ENCODE measurements around the gene COIL. TPM values are rescaled to one million over a fixed set of nuclear protein-coding genes. Genes with fewer than 3 reads are reported as not detected.

COIL gene
- total RNA-seq, 1 donor from 2014 or later, result 4.8 TPM

DNA sequence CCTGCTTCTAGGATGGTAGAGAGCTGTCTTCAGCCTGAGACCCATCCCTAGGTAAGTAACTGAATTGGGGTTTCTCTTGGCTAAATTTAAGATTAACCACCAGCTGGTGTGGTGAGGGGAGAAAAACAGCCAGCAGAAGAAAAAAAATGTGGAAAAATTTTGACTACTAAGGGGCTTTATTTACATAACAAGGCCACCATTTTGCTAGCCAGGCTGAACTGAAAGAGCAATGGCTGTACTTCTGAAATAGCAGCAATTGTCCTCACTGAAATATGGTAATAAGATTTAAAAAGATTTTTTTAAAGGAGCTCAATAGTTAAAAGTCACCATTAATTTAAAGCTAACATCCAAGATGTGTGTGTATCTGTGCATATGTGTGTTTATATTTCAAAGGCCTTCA, 34.6 kb downstream of the COIL start:
- intact Hi-C loops (cut with DNase I), result no loop called here
- no peak overlapping the region for H3K27ac ChIP-seq
- no peaks in the 10 kb centered on the region for H3K4me1 ChIP-seq
- TF ChIP-seq, protein P1, sequence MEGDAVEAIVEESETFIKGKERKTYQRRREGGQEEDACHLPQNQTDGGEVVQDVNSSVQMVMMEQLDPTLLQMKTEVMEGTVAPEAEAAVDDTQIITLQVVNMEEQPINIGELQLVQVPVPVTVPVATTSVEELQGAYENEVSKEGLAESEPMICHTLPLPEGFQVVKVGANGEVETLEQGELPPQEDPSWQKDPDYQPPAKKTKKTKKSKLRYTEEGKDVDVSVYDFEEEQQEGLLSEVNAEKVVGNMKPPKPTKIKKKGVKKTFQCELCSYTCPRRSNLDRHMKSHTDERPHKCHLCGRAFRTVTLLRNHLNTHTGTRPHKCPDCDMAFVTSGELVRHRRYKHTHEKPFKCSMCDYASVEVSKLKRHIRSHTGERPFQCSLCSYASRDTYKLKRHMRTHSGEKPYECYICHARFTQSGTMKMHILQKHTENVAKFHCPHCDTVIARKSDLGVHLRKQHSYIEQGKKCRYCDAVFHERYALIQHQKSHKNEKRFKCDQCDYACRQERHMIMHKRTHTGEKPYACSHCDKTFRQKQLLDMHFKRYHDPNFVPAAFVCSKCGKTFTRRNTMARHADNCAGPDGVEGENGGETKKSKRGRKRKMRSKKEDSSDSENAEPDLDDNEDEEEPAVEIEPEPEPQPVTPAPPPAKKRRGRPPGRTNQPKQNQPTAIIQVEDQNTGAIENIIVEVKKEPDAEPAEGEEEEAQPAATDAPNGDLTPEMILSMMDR (IDR thresholded peaks at IDR 0.05), result no peak
- no peaks in the 10 kb centered on the region for H3K9me3 ChIP-seq
- no peak overlapping the region for H3K4me3 ChIP-seq
- no peaks in the 10 kb centered on the region for H3K36me3 ChIP-seq
- H3K27me3 ChIP-seq, result no peaks in the 10 kb centered on the region
- DNase-seq (ENCODE audit: low spot score in 2 of 2), result no peak

DNA sequence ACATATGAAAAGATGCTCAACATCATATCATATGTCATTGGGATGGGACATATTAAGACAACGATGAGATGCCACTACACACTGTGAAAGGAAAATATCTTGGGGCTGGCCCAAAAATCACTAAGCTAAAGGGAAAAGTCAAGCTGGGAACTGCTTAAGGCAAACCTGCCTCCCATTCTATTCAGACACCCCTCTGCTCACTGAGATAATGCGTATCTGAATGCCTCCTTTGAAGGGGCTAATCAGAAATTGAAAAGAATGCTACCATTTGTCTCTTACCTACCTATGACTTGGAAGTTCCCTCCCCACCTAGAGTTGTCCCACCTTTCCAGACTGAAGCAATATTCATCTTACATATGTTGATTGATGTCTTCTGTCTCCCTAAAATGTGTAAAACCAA, 35.8 kb downstream of the COIL start:
- TF ChIP-seq, protein P1 (IDR thresholded peaks at IDR 0.05), result no peak
- Histone ChIP-seq H3K36me3 (no peaks in the 10 kb centered on the region), H3K27me3 (no peaks in the 10 kb centered on the region), H3K27ac (no peak overlapping the region), H3K4me3 (no peak overlapping the region), H3K4me1 (no peaks in the 10 kb centered on the region), H3K9me3 (no peaks in the 10 kb centered on the region)
- no peak for DNase-seq (ENCODE audit: low spot score in 2 of 2)
- intact Hi-C loops (cut with DNase I), result no loop called here

DNA sequence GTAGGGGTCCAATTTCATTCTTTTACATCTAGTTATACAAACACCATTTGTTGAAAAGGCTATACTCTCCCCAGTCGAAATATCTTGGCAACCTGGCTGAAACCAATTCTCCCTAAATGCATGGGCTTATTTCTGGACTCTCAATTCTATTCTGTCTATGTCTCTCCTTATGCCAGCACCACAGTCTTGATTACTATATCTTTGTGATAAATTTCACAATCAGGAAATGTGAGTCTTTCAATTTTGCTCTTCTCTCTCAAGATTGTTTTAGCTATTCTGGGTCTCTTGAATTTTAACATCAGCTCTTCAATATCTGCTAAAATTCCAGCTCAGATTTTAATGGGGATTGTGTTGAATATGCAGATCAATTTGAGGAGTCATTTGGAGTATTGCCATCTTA, 41.1 kb downstream of the COIL start:
- Histone ChIP-seq H3K9me3 (no peaks in the 10 kb centered on the region), H3K27me3 (no peaks in the 10 kb centered on the region), H3K27ac (no peak overlapping the region), H3K4me1 (peaks cover 0 to 11% of the 10 kb centered on the region in 2 donors), H3K36me3 (no peaks in the 10 kb centered on the region), H3K4me3 (no peak overlapping the region)
- DNase-seq (ENCODE audit: low spot score in 2 of 2), result no peak
- intact Hi-C loops (cut with DNase I), result no loop called here
- TF ChIP-seq, protein P1 (IDR thresholded peaks at IDR 0.05), result no peak

DNA sequence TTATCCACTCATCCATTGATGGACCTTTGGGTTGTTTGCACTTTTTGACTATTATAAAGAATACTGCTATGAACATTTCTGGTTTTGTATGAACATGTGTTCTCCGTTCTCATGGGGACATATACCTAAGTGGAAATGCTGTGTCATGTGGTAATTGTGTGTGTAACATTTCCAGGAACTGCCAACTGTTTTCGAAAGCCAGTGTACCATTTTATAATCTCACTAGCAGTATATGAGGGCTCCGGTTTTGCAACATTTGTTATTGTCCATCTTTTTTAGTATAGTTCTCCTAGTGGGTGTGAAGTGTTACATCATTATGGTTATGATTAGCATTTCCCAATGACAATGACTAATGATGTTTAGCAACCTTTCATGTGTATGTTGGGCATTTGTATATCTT, 41.9 kb downstream of the COIL start:
- DNase-seq (ENCODE audit: low spot score in 2 of 2), result no peak
- no peaks in the 10 kb centered on the region for H3K9me3 ChIP-seq
- no peaks in the 10 kb centered on the region for H3K36me3 ChIP-seq
- H3K27me3 ChIP-seq, result no peaks in the 10 kb centered on the region
- H3K4me1 ChIP-seq, result peaks cover 0 to 11% of the 10 kb centered on the region in 2 donors
- no peak overlapping the region for H3K27ac ChIP-seq
- intact Hi-C loops (cut with DNase I), result no loop called here
- TF ChIP-seq, protein P1 (IDR thresholded peaks at IDR 0.05), result no peak
- no peak overlapping the region for H3K4me3 ChIP-seq

DNA sequence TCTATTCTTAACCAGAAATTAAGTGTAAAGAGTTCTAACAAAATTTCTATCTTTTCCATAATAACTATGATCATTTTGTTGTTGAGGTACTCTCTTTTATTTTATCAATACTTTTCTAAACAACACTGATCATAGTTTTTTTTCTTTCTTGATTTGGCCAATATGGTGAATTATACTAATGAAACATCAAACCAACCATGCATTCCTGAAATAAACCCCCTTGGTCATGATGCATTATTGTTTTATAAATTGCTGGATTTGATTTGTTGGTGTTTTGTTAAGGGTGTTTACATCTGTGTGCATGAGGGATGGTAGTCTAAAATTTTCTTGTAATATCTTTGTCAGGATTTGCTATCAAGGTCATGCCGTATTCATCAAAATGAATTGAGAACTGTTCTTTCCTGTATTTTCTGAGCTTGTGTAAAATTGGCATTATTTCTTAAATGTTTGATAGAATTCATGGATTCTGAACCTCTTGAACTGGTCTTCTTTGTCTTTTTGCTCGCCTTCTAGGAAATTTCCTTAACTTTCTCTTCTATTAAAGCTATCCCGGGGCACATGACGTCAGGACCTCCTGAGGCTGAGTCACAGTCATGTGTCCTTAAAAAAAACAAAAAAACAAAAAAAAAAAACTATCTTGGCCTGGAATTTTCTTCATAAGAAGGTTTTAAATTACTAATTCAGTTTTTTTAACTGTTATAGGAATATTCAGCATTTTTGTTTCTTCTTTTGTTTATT, 43.1 kb downstream of the COIL start:
- H3K9me3 ChIP-seq, result no peaks in the 10 kb centered on the region
- intact Hi-C loops (cut with DNase I), result no loop called here
- H3K4me3 ChIP-seq, result no peak overlapping the region
- H3K27me3 ChIP-seq, result no peaks in the 10 kb centered on the region
- TF ChIP-seq, protein P1 (IDR thresholded peaks at IDR 0.05), result no peak
- no peaks in the 10 kb centered on the region for H3K36me3 ChIP-seq
- no peak for DNase-seq (ENCODE audit: low spot score in 2 of 2)
- H3K4me1 ChIP-seq, result peaks cover 0 to 11% of the 10 kb centered on the region in 2 donors
- H3K27ac ChIP-seq, result no peak overlapping the region

Measured in ascending aorta (tissue), 2 donors.